Nephron progenitor cell (in vitro differentiated cells): ENCODE data around the gene CAMTA2.
"Not testable (repeated sequence)": the region's sequence is repeated elsewhere in the genome, so short reads cannot be mapped to it uniquely, and the experiment has no call there.

Experiments
- DNase-seq: peaks from one replicate; pipeline ENCODE4 v3.0.0; 2021
- H3K27ac Mint-ChIP-seq: 2 replicates; pipeline ENCODE4 v1.8.0; 2021; ENCODE audit warnings: mild to moderate bottlenecking, moderate library complexity, mixed read lengths
- H3K27me3 Mint-ChIP-seq: 2 replicates; pipeline ENCODE4 v1.8.0; 2021; ENCODE audit warnings: mild to moderate bottlenecking, low read depth, mixed read lengths; ENCODE audit not compliant: poor library complexity
- H3K36me3 Mint-ChIP-seq: 2 replicates; pipeline ENCODE4 v1.8.0; 2021; ENCODE audit warnings: low read depth, mixed read lengths
- H3K4me1 Mint-ChIP-seq: 2 replicates; pipeline ENCODE4 v1.8.0; 2021; ENCODE audit warnings: mixed read lengths
- H3K4me3 Mint-ChIP-seq: 2 replicates; pipeline ENCODE4 v1.8.0; 2021; ENCODE audit warnings: mild to moderate bottlenecking, moderate library complexity, mixed read lengths
- H3K9me3 Mint-ChIP-seq: 2 replicates; pipeline ENCODE4 v1.8.0; 2021; ENCODE audit warnings: mild to moderate bottlenecking, moderate library complexity, mixed read lengths
- TF ChIP-seq, protein P1 (sequence below): fragments of 200-600 bp; sonication (generic); IDR thresholded peaks from 2 replicates; pipeline ENCODE4 v1.5.0; 2021; ENCODE audit warnings: antibody characterized with exemption

CAMTA2 gene

GRCh38 chr17:4931963-4932362 lies 55.5 kb downstream of the CAMTA2 start, which contains the start of gene GP1BA:
TSS of gene GP1BA (plus strand) at chr17:4932277. CDS start at chr17:4932605, 328 bp downstream.
- DNase-seq: no peak
- peaks cover 26% of the 10 kb centered on the region for H3K36me3 Mint-ChIP-seq
- H3K4me1 Mint-ChIP-seq: peaks cover 21% of the 10 kb centered on the region
- peaks cover 8% of the 10 kb centered on the region for H3K27me3 Mint-ChIP-seq
- H3K27ac Mint-ChIP-seq: peak within 1 kb of the TSS; percentile 68
- no peaks in the 10 kb centered on the region for H3K9me3 Mint-ChIP-seq
- H3K4me3 Mint-ChIP-seq: no peak within 1 kb of the TSS
- TF ChIP-seq, protein P1, sequence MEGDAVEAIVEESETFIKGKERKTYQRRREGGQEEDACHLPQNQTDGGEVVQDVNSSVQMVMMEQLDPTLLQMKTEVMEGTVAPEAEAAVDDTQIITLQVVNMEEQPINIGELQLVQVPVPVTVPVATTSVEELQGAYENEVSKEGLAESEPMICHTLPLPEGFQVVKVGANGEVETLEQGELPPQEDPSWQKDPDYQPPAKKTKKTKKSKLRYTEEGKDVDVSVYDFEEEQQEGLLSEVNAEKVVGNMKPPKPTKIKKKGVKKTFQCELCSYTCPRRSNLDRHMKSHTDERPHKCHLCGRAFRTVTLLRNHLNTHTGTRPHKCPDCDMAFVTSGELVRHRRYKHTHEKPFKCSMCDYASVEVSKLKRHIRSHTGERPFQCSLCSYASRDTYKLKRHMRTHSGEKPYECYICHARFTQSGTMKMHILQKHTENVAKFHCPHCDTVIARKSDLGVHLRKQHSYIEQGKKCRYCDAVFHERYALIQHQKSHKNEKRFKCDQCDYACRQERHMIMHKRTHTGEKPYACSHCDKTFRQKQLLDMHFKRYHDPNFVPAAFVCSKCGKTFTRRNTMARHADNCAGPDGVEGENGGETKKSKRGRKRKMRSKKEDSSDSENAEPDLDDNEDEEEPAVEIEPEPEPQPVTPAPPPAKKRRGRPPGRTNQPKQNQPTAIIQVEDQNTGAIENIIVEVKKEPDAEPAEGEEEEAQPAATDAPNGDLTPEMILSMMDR: no peak

DNA sequence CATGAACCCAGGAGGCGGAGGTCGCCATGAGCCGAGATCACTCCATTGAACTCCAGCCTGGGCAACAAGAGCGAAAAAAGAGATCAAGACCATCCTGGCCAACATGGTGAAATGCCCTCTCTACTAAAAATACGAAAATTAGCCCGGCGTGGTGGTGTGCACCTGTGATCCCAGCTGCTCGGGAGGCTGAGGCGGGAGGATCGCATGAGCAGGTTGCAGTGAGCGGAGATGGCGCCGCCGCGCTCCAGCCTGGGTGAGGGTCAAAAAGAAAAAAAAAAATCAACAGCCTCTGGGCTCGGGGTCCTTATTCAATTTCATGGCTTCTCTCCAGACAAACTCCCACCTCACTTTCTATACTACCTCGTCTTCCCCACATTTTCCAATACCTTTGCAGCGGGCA lies 58.6 kb downstream of the CAMTA2 start:
- H3K27ac Mint-ChIP-seq: no peak overlapping the region
- H3K4me1 Mint-ChIP-seq: peaks cover 18% of the 10 kb centered on the region
- no peak overlapping the region for H3K4me3 Mint-ChIP-seq
- no peak for DNase-seq
- peaks cover 16% of the 10 kb centered on the region for H3K36me3 Mint-ChIP-seq
- H3K9me3 Mint-ChIP-seq: no peaks in the 10 kb centered on the region
- TF ChIP-seq, protein P1: no peak
- peaks cover 8% of the 10 kb centered on the region for H3K27me3 Mint-ChIP-seq

DNA sequence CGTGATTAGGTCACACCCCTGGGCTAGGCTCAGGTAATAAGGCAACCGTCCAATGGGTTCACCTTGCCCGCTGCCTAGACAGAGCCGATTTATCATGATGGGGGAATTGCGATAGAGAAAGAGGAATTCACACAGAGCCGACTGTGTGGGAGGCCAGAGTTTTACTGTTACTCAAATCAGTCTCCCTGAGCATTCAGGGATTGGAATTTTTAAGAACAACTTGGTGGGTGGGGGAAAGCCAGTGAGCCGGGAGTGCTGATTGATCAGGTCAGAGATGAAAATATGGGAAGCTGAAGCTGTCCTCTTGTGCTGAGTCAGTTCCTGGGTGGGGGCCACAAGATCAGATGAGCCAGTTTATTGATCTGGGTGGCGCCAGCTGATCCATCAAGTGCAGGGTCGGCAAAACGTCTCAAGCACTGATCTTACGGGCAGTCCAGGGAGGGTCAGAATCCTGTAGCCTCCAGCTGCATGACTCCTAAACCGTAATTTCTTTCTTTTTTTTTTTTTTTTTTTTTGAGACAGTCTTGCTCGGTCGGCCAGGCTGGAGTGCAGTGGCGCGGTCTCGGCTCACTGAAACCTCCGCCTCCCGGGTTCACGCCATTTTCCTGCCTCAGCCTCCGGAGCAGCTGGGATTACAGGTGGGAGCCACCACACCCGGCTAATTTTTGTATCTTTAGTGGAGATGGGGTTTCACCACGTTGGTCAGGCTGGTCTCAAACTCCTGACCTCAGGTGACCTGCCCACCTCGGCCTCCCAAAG lies 60.7 kb downstream of the CAMTA2 start:
- Mint-ChIP-seq H3K27ac (peak overlapping the region; percentile 18), H3K36me3 (peaks cover 16% of the 10 kb centered on the region), H3K4me1 (peaks cover 12% of the 10 kb centered on the region)
- not testable (repeated sequence) for H3K27me3 Mint-ChIP-seq, H3K9me3 Mint-ChIP-seq, H3K4me3 Mint-ChIP-seq, DNase-seq

DNA sequence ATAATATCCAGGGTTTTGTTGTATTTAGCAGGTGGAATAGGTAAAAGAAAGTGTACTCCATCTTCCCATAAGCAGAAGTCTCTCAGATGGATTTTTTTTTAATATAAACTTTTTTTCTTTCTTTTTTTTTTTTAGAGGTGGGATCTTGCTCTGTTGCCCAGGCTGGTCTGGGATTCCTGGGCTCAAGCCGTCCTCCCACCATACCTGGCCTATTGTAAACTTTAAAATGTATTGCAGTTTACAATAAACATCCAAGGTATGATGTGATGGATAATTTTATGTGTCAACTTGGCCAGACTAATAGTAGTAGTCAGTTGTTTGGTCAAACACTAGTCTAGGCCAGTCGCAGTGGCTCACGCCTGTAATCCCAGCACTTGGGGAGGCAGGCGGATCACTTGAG lies 66.2 kb downstream of the CAMTA2 start:
- H3K27me3 Mint-ChIP-seq: peaks cover 4% of the 10 kb centered on the region
- H3K4me1 Mint-ChIP-seq: peaks cover 7% of the 10 kb centered on the region
- DNase-seq: no peak
- no peak overlapping the region for H3K4me3 Mint-ChIP-seq
- H3K36me3 Mint-ChIP-seq: no peaks in the 10 kb centered on the region
- no peaks in the 10 kb centered on the region for H3K9me3 Mint-ChIP-seq
- TF ChIP-seq, protein P1: no peak
- no peak overlapping the region for H3K27ac Mint-ChIP-seq

- H3K9me3 Mint-ChIP-seq: no peaks in the 10 kb centered on the region
- DNase-seq: no peak
- H3K4me3 Mint-ChIP-seq: no peak overlapping the region
- TF ChIP-seq, protein P1: no peak
- peaks cover 5% of the 10 kb centered on the region for H3K4me1 Mint-ChIP-seq
- peaks cover 4% of the 10 kb centered on the region for H3K27me3 Mint-ChIP-seq
- no peak overlapping the region for H3K27ac Mint-ChIP-seq
- no peaks in the 10 kb centered on the region for H3K36me3 Mint-ChIP-seq
These were observed 67.0 kb downstream of the CAMTA2 start for GRCh38 chr17:4920351-4921048.

GRCh38 chr17:4919511-4920047 lies 67.9 kb downstream of the CAMTA2 start:
- H3K9me3 Mint-ChIP-seq: no peaks in the 10 kb centered on the region
- peaks cover 4% of the 10 kb centered on the region for H3K27me3 Mint-ChIP-seq
- TF ChIP-seq, protein P1: no peak
- peak overlapping the region; percentile 65 for H3K27ac Mint-ChIP-seq
- H3K4me3 Mint-ChIP-seq: no peak overlapping the region
- no peak for DNase-seq
- no peaks in the 10 kb centered on the region for H3K36me3 Mint-ChIP-seq
- H3K4me1 Mint-ChIP-seq: peaks cover 5% of the 10 kb centered on the region
